Measurements from ENCODE around the gene IER5L.

Gene IER5L

DNA sequence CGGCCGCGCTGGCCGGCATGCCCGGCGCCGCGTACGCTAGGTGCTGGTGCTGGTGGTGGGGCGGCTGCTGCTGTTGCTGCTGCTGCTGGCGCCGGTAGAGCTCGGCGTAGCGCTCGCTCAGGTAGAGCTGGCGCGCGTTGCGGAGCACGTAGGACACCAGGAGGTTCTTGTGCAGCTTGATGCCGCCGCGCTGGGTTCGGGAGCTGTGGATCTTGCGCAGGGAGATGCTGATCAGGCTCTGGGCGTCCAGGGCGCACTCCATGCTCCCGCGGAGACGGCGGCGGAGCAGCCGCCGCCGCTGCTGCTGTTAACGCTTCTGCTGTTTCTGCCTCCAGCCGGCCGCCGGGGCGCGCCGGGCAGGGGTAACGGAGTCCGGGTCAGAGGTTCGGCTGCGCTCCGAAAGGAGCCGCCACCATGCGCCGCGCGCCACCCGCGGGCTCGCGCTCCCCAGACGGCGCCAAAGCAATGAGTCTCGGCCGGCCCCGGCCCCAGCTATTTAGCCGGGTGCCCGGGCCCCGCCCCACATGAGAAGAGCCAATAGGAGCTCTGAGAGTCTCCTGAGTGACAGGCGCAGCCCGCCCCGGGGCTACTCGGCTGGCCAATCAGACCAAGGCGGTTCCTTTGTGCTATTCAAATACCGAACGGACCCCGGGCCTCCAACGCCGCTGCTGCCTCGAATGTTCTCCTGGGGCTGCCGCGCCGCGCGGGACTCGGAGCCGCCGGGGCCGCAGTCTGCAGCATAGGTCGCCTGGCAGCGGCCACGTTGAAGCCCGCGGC, at the start of gene IER5L:
Gene IER5L (minus strand): TSS at position 471 of the 777 bp plus-strand sequence. CDS start 209 bp downstream, at position 262.
- peak; percentile 92 for DNase-seq (ENCODE audit: low read depth)

DNA sequence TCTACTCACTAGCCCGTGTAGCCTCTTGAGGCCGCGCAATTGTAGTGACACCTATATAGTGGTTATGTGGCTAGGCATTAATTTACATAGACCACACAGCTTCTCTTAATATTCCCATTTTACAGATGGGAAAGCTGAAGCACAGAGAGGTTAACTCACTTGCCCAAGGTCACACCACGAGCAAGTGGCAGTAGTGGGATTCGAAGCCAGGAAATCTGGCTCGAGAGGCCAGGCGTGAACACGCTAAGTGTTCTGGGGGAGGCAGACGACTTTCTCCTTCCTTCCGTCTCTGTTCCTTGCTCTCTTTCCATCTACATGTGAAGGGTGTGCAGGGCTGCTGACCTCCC, 49.8 kb upstream of the IER5L start:
- DNase-seq (ENCODE audit: low read depth), result no peak

DNA sequence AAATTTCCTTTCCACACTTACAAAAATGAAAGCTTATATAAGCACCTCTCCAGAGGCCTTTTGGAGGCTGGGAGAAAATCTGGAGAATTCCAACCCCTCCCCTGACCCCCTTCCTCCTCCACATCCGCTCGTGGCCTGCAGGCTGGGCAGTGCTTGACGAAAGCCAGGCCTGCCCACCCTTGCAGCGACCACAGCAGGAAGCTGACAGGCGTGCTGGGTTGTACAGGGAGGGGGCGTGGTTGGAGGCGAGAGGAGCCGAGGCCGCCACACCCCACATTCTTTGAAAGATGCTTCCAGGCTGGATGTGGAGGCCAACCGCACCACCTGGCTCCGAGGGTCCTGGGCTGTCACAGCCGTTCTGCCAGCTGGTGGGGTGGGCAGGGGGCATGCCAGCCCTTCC, 47.8 kb upstream of the IER5L start:
- DNase-seq (ENCODE audit: low read depth), result no peak

DNA sequence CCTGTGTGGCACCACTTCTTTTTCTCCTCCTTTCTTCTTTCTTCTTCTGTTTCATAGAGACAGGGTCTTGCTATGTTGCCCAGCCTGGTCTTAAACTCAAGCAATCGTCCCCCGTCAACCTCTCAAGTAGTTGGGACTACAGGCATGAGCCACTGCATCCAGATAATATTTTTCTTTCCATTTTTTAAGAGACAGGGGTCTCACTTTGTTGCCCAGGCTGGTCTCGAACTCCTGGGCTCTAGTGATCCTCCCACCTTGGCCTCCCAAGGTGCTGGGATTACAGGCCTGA, 47.4 kb upstream of the IER5L start:
- DNase-seq (ENCODE audit: low read depth), result no peak

DNA sequence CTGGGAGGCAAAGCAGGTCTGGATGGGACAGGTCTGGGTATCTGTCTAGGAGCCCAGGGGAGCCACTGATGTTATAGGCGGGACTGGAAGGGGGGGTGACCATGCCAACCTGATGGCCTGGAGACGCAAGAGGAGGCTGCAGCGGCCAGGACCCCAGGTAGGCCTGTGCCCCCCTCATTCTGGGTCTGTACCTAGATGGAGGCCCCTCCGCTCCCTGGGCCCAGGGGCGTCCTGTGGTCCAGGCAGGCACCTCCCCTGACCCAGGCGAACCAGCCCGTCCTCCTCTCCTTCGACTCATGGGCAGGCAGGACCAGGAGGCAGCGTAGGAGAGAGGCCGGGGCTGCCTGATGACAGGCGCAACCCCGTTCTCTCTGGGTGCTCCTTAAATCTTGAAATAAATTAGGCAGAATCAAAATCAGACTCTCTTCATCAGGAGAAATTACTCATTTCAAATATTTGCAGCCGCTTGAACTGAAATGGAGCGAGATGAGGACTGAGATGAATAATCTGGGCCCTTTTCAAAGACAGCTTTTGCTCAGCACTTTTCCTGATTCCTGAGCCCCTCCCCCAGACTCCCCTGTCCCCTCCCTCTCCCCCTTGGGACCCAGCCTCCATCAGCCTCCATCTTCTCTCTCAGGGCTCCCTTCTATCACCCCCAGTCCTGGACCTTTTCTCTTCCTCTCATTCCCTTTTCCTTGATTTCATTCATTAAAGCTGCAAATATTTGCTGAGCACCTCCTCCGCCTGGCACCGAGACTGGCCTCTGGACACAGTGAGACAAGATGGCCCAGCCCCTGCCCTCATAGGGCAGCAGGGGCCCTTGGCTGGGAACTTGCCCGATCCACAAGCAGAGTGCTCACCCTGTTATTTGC, 46.8 kb upstream of the IER5L start:
- no peak for DNase-seq (ENCODE audit: low read depth)

DNA sequence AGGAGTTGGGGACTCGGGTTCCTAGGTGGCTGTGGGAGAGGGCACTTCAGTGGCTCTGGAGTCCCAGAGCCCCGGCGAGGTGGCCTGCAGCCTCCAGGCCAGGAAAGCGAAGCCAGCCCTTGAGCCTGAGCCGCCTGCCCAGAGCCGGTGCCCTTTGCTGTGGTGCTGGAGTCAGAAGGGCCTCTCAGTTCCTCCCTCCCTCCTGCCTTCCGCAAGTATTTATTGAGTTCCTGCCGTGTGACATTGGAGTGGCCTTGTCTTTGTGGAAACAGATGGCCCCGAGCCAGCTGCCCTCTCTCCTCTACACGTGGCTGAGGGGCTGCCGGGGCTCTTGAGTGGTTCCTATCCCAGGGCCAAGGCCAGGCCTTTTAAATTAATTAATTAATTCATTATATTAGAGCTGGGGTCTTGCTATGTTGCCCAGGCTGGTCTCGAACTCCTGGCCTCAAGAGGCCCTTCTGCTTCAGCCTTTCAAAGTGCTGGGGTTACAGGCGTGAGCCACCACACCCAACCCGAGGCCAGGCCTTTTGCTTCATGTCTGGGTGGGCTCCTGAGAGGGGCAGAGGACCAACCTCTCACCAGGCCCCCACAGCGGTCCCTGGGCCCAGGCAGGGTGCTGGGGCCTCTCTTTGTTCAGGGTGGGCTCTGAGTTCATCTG, 45.6 kb upstream of the IER5L start:
- no peak for DNase-seq (ENCODE audit: low read depth)

DNA sequence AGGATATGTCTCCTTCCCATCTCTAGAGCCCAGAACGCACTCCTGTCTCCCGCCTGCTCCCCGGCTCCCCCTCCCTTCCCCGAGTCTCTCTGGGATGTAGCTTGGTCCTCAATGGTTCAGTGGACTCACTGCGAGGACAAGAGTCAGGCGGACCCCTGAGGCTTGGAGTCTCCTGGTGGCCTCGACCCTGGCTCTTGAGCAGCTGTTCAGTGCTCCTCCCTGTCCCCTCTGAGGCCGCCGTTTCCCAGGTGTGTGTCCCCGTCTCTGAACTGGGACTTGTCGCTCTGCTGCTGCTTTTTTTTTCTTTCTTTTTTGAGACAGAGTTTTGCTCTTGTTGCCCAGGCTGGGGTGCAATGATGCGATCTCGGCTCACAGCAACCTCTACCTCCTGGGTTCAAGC, 44.8 kb upstream of the IER5L start:
- no peak for DNase-seq (ENCODE audit: low read depth)

DNA sequence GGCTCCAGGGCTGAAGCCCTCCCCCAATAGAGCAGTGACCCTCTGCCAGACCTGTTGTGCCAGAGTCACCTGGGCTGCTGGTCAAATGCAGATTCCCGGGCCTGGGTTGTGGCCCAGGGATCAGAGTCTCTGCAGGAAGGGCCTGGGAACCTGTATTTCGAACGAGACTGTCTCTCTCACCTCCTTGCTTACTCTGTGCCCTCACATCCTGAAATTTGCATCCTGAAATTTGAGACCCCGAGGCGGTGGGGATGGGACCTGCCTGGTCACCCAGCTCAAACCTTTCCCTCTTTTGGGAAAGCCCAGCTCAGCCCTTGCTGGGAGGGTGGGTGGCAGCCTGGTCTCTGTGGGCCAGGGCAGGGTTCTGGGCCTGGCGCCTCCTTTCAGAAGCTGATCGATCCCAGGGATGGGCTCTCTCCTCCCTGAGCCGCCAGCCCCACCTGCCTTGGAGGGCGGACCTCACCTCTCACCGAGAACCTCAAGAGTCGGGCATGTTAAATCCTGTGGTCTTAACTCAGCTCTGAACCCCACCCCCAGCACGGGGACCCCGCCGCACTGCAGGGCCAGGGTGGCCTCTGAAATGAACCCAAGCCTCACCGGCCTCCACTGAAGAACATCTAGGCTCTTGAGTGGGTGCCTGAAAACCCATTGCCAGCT, 44.0 kb upstream of the IER5L start:
- DNase-seq (ENCODE audit: low read depth), result no peak

DNA sequence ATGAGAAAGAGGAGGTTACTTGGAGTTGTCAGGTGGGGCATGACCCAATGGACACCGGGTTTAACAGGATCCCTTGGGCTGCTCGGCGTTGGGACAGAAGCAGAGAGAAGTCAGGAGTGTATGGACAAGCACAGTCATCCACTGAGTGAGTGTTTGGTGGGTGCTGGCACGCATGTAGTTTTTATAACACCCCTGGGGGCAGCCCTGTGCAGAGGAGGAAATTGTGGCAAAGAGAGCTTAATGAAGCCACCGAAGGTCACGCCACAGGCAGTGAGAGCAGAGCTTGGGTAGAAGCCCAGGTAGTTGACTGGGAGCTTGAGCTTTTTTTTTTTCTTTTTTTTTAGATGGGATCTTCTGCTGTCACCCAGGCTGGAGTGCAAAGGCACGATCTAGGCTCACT, 43.2 kb upstream of the IER5L start:
- no peak for DNase-seq (ENCODE audit: low read depth)

DNA sequence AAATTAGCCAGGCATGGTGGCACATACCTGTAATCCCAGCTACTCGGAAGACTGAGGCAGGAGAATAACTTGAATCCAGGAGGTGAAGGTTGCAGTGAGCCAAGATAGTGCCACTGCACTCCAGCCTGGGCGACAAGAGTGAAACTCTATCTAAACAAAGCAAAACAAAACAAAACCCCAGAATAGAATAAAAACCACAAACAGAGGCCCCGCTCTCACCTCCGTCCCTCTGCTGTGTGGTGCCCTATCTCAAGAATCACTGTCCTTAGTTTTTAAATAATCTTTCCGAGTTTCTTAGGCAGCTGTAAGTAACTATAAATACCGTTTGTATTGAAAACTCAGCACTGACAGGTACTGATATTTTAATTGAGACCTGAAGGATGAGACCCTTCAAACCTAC, 42.7 kb upstream of the IER5L start:
- DNase-seq (ENCODE audit: low read depth), result no peak

DNA sequence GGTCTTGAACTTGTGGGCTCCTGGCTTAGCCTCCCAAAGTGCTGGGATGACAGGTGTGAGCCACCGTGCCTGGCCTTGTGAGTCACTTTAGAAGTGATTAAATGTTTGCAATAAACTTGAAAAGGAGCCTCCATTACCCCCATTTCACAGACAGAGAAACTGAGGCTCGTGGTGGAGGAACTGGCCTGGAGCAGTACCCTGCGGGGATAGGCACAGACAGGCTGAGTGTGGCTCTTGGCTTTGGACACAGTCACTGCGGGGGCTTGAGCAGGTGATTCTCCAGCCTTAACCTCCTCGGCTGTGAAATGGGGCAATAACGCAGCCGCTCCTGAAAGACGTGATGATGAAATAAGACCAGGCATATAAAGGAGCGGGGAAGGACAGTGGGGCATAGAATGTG, 40.9 kb upstream of the IER5L start:
- no peak for DNase-seq (ENCODE audit: low read depth)

DNA sequence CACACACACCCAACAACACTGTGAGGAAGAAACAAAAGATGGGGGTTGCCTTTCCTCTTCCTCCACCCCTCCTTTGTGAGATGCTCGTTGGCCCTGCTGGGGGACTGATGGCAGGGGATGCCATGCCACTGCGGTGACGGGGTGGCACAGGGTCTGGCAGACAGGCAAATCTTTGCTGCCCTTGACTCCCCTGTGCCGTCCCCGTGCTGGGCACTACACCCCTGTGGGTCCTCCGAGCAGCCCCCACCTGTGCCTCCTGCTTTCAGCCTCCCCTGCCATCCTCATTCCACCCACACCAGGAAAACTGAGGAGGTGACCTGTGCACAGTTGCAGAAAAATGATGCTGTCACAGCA, 40.2 kb upstream of the IER5L start:
- no peak for DNase-seq (ENCODE audit: low read depth)

DNA sequence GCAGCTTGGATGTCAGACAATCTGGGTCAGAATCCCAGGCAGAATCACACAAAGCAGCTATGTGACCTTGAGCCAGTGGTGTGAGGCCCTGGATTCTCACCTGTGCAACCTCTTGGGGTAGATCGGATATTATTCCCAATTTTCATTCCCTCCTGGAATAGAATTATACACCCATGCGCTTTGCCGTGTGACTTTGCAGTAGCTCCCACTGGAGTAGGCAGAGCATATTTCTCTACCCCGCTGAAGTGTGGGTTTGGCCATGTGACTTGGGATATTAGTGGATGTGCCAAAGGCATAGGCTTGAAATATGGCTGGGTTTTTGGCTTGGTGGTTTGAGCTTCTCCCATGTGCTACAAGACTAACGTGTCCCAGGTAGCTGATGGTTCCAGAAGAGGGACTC, 35.5 kb upstream of the IER5L start:
- DNase-seq (ENCODE audit: low read depth), result no peak

DNA sequence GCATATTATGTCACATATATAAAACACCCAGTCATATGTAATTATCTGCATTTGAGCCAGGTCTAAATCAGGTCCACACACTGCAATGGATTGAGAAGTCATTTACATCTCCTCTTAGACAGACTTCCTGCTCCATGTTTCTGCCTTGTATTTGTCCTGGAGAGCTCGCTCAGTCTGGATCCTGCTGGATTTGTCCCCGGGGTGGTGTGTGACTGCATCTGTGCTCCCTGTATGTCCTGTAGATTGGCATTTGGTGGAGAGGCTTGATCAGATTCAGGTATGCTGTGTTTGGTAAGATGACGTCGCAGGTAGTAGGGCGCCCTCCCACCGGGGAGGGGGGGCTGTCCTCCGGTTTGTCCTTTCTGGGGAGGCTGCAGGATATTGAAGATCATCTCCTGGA, 33.6 kb upstream of the IER5L start:
- no peak for DNase-seq (ENCODE audit: low read depth)

DNA sequence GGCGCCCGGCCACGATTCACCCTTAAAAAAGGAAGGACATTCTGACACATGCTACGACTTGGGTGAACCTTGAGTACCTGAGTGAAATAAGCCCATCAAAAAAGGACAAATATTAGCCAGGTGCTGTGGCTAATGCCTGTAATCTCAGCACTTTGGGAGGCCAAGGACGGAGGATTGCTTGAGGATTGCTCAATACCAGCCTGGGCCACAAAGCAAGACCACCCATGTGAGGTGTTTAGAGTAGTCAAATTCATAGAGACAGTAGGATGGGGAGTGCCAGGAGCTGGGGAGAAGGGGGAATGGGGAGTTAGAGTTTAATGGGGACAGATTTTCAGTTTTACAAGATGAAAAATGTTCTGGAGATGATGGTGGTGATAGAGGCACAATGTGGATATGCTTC, 32.1 kb upstream of the IER5L start:
- no peak for DNase-seq (ENCODE audit: low read depth)

DNA sequence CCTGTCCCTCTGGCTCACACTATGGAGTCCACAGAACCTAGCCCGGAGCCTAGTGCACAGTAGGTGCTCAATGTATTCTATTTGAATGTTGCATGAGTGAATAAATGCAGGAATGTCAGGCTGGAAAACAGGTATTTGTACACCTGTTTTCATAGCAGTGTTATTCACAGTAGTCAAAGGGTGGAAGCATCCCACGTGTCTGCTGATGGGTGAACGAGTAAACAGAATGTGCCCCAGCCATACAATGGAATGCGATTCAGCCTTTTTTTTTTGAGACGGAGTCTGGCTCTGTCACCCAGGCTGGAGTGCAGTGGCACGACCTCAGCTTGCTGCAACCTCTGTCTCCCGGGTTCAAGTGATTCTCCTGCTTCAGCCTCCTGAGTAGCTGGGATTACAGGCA, 31.5 kb upstream of the IER5L start:
- no peak for DNase-seq (ENCODE audit: low read depth)

DNA sequence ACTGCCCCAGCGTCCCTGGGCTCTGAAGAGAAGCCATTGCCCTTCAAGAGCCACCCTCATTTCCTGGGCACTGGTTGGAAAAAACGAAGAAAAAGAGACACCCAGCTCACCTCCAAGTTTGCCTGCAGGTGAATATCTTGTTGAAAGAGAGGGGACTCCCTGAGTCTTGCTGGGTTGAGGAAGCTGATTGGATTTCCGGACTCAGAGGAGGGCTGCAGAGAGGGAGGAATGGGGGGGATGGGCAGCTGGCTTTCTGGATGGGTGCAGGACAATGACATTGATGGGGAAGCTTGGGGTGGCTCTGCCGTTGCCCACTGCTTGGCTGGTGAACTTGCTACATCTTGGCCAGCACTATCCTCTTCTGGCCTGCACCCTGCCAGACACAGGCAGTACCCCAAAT, 31.0 kb upstream of the IER5L start:
- no peak for DNase-seq (ENCODE audit: low read depth)

DNA sequence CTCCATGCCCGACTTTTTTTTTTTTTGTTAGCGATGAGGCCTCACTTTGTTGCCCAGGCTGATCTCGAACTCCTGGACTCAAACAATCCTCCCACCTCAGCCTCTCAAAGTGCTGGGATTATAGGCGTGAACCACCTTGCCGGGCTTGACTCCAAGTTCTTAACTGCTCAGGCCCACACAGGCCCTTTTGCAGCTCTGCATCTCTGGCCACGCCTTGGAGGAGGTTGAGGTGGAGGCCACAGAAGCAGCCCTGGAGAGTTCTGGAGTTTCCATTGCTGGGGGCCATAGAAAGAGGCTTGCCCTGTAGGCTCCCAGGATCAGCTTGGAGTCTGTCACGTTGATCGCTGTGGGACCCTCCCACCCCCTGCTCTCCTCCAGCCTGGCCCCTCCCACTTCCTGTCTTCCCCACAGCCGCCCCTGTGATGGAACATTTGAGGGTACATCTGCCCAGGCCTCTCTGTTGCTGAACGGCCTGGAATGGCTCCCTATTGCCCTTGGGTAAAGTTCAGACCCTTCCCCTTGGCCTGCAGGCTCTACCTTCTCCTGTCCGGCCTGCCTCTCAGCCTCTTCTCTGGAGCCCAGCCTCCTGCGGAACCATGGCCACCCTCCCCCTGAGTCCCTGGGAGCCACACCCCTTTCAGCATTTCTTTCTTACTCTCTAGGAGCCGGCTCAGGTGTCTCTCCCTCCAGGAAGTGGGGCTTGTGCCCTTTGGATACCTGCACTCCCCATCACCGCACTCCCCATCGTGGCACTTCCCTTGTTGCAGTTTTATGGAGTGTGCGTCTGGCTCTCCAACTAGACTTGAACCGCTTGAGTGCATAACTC, 30.4 kb upstream of the IER5L start:
- DNase-seq (ENCODE audit: low read depth), result peak; percentile 50

DNA sequence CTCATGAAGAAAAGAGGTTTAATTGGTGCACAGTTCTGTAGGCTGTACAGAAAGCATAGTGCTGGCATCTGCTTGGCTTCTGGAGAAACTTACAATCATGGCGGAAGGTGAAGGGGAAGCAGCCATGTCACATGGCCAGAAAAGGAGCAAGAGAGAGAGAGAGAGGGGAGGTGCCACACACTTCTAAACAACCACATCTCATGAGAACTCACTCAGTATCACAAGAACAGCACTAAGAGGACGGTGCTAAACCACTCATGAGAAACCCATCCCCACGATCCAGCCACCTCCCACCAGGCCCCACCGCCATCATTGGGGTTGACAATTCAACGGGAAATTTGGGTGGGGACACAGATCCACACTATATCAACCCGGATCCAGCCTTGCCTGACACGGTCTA, 28.8 kb upstream of the IER5L start:
- DNase-seq (ENCODE audit: low read depth), result no peak

DNA sequence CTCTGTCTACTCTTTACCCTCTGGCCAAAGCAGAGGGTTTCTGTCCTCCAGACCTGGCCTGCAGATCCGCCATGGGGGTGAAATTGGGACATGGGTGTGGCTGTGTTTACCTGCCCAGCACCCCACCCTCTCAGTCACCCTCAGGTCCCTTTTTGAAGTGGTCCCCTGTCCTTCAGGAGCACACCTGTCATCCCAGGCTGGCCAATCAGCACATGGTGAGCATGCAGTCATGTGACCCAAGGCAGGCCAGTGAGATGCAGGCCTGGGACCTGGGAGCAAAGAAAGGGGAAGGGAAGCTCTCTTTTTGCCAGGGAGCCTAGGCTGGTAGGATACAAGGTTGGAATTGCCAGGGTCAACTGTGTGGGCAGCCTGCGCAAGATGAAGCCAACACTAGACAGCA, 28.3 kb upstream of the IER5L start:
- no peak for DNase-seq (ENCODE audit: low read depth)

DNA sequence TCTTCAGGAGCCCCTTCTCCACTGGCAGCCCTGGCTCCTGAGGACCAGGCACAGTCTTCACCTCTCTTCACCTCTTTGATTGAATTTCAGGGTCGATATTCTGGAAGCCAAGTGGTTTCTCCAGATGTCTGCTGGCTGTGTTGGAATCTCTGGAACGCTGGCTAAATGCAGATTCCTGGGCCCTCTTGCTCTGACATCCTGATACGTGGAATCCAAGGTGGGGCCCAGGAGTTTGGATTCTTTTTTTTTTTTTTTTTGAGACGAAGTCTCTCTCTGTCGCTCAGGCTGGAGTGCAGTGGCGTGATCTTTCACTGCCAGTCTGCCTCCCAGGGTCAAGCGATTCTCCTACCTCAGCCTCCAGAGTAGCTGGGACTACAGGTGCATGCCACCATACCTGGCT, 26.8 kb upstream of the IER5L start:
- no peak for DNase-seq (ENCODE audit: low read depth)

DNA sequence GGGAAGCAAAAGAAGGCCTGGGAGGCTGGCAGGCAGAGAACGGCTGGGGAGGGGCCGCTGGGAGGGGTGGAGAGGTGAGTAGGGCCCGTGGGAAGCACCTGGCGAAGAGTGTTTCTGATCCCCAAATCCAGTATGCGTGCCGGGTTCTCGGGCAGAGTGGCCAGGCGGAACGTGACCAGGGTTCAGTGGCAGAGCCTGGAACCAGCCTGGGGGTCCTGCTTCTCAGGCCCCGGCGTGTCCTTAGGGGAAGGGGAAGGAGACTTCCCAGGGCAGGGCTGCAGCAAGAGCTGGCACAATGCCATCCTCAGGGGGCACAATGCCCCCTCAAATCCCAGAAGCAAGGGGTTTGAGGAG, 25.5 kb upstream of the IER5L start:
- no peak for DNase-seq (ENCODE audit: low read depth)
